Activated CD8-positive, alpha-beta T cell treated with anti-CD3 and anti-CD28 coated beads for 36 hours (primary cell): ENCODE results near the gene ATRN. TPM values are rescaled to one million over a fixed set of nuclear protein-coding genes. Genes with fewer than 3 reads are reported as not detected.
"Not testable (repeated sequence)": the region's sequence is repeated elsewhere in the genome, so short reads cannot be mapped to it uniquely, and the experiment has no call there.

Experiments used
- ATAC-seq: fragments of 200-7000 bp; cut with Tn5 transposase; one replicate; pipeline ENCODE4 v1.10.0; 2021; ENCODE audit warnings: mild to moderate bottlenecking, moderate library complexity
- CTCF ChIA-PET: fragments of 350-600 bp; sonication (Branson Sonifier 250); formaldehyde crosslinking; loops from one replicate; lab custom pipeline; 2021; ENCODE audit warnings: antibody characterized with exemption; lab: Charles Lee
- POLR2A ChIA-PET: fragments of 350-600 bp; sonication (Branson Sonifier 250); formaldehyde crosslinking; loops from one replicate; lab custom pipeline; 2021; ENCODE audit warnings: antibody characterized with exemption; lab: Charles Lee
- DNase-seq: peaks from one replicate; pipeline ENCODE4 v3.0.0-alpha.2; 2020
- H3K27ac Mint-ChIP-seq: one replicate; pipeline ENCODE4 v1.8.0; 2021; ENCODE audit warnings: mild to moderate bottlenecking, mixed read lengths
- H3K27me3 Mint-ChIP-seq: one replicate; pipeline ENCODE4 v1.8.0; 2021; ENCODE audit warnings: mixed read lengths
- H3K36me3 Mint-ChIP-seq: one replicate; pipeline ENCODE4 v1.8.0; 2021; ENCODE audit warnings: low read depth, mixed read lengths
- H3K4me1 Mint-ChIP-seq: one replicate; pipeline ENCODE4 v1.8.0; 2021; ENCODE audit warnings: low read depth, mixed read lengths
- H3K4me3 Mint-ChIP-seq: one replicate; pipeline ENCODE4 v1.8.0; 2021; ENCODE audit warnings: mild to moderate bottlenecking, moderate library complexity, mixed read lengths
- H3K9me3 Mint-ChIP-seq: one replicate; pipeline ENCODE4 v1.8.0; 2021; ENCODE audit warnings: mixed read lengths
- CTCF ChIP-seq: fragments of 200-600 bp; IDR thresholded peaks from one replicate; pipeline ENCODE4 v1.8.0; 2022; ENCODE audit warnings: antibody characterized with exemption, mild to moderate bottlenecking
- intact Hi-C: fragments of 100-400 bp; cut with micrococcal nuclease; formaldehyde crosslinking; loops from one replicate; pipeline ENCODE4 v1.10.0; 2022
- total RNA-seq, 2 experiments: library from RNA; stranded (reverse); gene quantifications; one replicate each; pipeline ENCODE4 v1.2.3, GENCODE V29; 2021

The ATRN gene
- total RNA-seq, 2 experiments from 2014 or later: 8.2 to 8.6 TPM

DNA sequence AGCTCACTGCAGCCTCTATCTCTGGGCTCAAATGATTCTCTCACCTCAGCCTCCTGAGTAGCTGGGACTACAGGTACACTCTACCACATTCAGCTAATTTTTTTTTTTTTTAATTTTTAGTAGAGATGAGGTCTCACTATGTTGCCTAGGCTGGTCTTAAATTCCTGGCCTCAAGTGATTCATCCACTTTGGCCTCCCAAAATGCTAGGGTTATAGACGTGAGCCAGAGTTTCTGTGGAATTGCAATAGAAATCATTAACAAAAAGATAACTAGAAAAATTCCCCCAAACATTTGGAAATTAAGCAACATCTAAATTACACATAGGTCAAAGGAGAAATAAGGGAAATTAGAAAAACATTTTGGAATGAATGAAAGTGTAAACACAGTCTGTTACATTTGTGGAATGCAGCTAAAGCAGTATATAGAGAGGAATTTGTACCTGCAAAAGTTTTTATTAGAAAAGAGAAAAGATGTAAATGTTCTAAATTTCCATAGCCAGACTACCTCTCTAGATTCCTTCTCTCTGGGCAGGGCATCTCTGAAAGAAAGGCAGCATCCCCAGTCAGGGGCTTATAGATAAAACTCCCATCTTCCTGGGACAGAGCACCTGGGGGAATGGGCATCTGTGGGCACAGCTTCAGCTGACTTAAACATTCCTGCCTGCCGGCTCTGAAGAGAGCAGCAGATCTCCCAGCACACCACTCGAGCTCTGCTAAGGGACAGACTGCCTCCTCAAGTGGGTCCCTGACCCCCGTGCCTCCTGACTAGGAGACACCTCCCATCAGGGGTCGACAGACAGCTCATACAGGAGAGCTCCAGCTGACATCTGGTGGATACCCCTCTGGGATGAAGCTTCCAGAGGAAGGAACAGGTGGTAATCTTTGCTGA lies 51.3 kb downstream of the ATRN start:
- peaks cover 16% of the 10 kb centered on the region for H3K36me3 Mint-ChIP-seq
- ATAC-seq (no peak), DNase-seq (no peak)
- H3K27me3 Mint-ChIP-seq: no peaks in the 10 kb centered on the region
- CTCF ChIA-PET: interaction anchor here (1.1 kb wide), 1 partner anchor 51 kb away, joined by 3 read pairs; no protein-coding TSS in a partner anchor
- H3K27ac Mint-ChIP-seq: no peak overlapping the region
- TF ChIP-seq CTCF: no peak
- POLR2A ChIA-PET: interaction anchor here (1.2 kb wide), 1 partner anchor 20 kb away, joined by 3 read pairs; no protein-coding TSS in a partner anchor
- H3K9me3 Mint-ChIP-seq: peaks cover 24% of the 10 kb centered on the region
- intact Hi-C loops: no loop called here
- no peaks in the 10 kb centered on the region for H3K4me1 Mint-ChIP-seq
- no peak overlapping the region for H3K4me3 Mint-ChIP-seq

GRCh38 chr20:3524696-3525095 lies 53.9 kb downstream of the ATRN start:
- Mint-ChIP-seq H3K9me3 (peaks cover 24% of the 10 kb centered on the region), H3K36me3 (peaks cover 13% of the 10 kb centered on the region)
- DNase-seq, intact Hi-C loops, CTCF ChIA-PET, H3K4me3 Mint-ChIP-seq, H3K4me1 Mint-ChIP-seq, H3K27ac Mint-ChIP-seq, ATAC-seq, H3K27me3 Mint-ChIP-seq: not testable (repeated sequence)
- POLR2A ChIA-PET: interaction anchor here (0.7 kb wide), 1 partner anchor 14 kb away, joined by 4 read pairs; no protein-coding TSS in a partner anchor

DNA sequence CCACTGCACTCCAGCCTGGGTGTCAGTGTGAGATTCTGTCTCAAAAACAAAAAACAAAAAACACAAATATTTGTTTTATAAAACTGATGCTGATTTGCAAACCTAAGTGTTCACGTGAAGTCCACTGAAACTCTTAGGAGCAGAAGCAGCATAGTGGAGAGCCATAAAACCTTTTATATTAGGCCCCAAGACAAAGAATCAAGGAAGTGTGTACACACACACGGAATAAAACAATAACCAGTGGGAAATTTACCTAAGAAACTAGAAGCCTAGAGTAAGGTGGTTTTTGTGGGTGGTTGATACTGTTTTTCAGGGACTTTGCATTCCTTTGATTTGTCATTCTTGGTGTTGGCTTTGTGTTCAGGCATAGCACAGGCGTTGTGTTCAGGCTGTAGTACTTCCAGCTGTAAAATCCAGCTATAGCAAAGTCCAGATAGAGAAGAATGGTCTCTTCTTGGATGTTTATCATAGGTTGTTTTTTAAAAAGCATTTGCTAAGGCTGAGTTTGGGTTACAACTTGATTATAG lies 61.3 kb downstream of the ATRN start:
- CTCF ChIA-PET: interaction anchor here (0.7 kb wide), 1 partner anchor 31 kb away, joined by 4 read pairs; no protein-coding TSS in a partner anchor
- POLR2A ChIA-PET: no interaction called here

GRCh38 chr20:3537733-3538132 lies 66.9 kb downstream of the ATRN start:
- ATAC-seq: not testable (repeated sequence)
- POLR2A ChIA-PET: interaction anchor here (0.7 kb wide), 1 partner anchor 1288 kb away, joined by 3 read pairs; no protein-coding TSS in a partner anchor

More for the DNA sequence above, 61.3 kb downstream of the ATRN start:
- ATAC-seq (no peak), DNase-seq (no peak)
- no peak overlapping the region for H3K27ac Mint-ChIP-seq
- H3K9me3 Mint-ChIP-seq: no peaks in the 10 kb centered on the region
- no peaks in the 10 kb centered on the region for H3K27me3 Mint-ChIP-seq
- H3K4me1 Mint-ChIP-seq: no peaks in the 10 kb centered on the region
- no peak for TF ChIP-seq CTCF
- intact Hi-C loops: no loop called here
- H3K36me3 Mint-ChIP-seq: peaks cover 11% of the 10 kb centered on the region
- H3K4me3 Mint-ChIP-seq: no peak overlapping the region

GRCh38 chr20:3539311-3540107 lies 68.7 kb downstream of the ATRN start:
- no peak for TF ChIP-seq CTCF
- Mint-ChIP-seq H3K9me3 (peaks cover 1% of the 10 kb centered on the region), H3K36me3 (peaks cover 24% of the 10 kb centered on the region), H3K4me3 (no peak overlapping the region), H3K27me3 (no peaks in the 10 kb centered on the region), H3K4me1 (no peaks in the 10 kb centered on the region), H3K27ac (no peak overlapping the region)
- ChIA-PET POLR2A (interaction anchor here (0.6 kb wide), 1 partner anchor 15 kb away, joined by 4 read pairs; no protein-coding TSS in a partner anchor), CTCF (no interaction called here)
- intact Hi-C loops: no loop called here
- no peak for DNase-seq
- no peak for ATAC-seq

More at GRCh38 chr20:3537733-3538132, 66.9 kb downstream of the ATRN start:
- DNase-seq, CTCF ChIA-PET, intact Hi-C loops, H3K4me3 Mint-ChIP-seq, H3K27ac Mint-ChIP-seq, H3K27me3 Mint-ChIP-seq, H3K4me1 Mint-ChIP-seq, H3K9me3 Mint-ChIP-seq: not testable (repeated sequence)
- H3K36me3 Mint-ChIP-seq: peaks cover 20% of the 10 kb centered on the region
